ENCODE results near the gene CPLX1. TPM values are rescaled to one million over a fixed set of nuclear protein-coding genes. Genes with fewer than 3 reads are reported as not detected.

Gene CPLX1
- total RNA-seq, 1 experiment from 2014 or later: 3.9 TPM

GRCh38 chr4:844752-845232 is 18.9 kb upstream of the CPLX1 start:
- CTCF ChIA-PET: no interaction called here
- no TSS peak for BruUV-seq (replicated peaks)

GRCh38 chr4:839675-840443 is 13.9 kb upstream of the CPLX1 start:
- Histone ChIP-seq H3F3A (ENCODE audit: insufficient read depth, low read depth) (peaks cover 10% of the 10 kb centered on the region; the same call in 1 of the 2 replicates), H3K9me2 (ENCODE audit: insufficient read depth) (no peaks in the 10 kb centered on the region), H3K36me3 (ENCODE audit: low read depth) (no peaks in the 10 kb centered on the region), H3K4me3 (no peak overlapping the region), H3K9me3 (ENCODE audit: insufficient read depth, low read depth) (peaks cover 10% of the 10 kb centered on the region), H3K79me2 (ENCODE audit: low read depth) (no peaks in the 10 kb centered on the region), H4K20me1 (ENCODE audit: insufficient read depth) (no peaks in the 10 kb centered on the region), H3K4me1 (replicated peaks; ENCODE audit: insufficient read depth) (no peaks in the 10 kb centered on the region), H2AFZ (no peak overlapping the region), H3K27me3 (ENCODE audit: insufficient read depth, low read depth) (no peaks in the 10 kb centered on the region), H3K27ac (no peak overlapping the region), H3K4me2 (no peak overlapping the region)
- POLR2A ChIA-PET (ENCODE audit: unreplicated experiment): no interaction called here
- DNase-seq: no peak
- intact Hi-C loops (cut with micrococcal nuclease; ENCODE audit: unreplicated experiment): loop anchor here (10.0 kb wide), 1 partner anchor 55 kb away; no protein-coding TSS in a partner anchor
- no peak for TF ChIP-seq EZH2 (IDR thresholded peaks at IDR 0.05; ENCODE audit: low read depth)
- TF ChIP-seq CTCF (conservative IDR thresholded peaks at IDR 0.05): no peak
- BruUV-seq (replicated peaks): no TSS peak
- CTCF ChIA-PET: no interaction called here

More at GRCh38 chr4:844752-845232, 18.9 kb upstream of the CPLX1 start:
- Histone ChIP-seq H4K20me1 (ENCODE audit: insufficient read depth) (no peaks in the 10 kb centered on the region), H3K9me2 (ENCODE audit: insufficient read depth) (no peaks in the 10 kb centered on the region), H3K27me3 (ENCODE audit: insufficient read depth, low read depth) (no peaks in the 10 kb centered on the region), H3K9me3 (ENCODE audit: insufficient read depth, low read depth) (no peaks in the 10 kb centered on the region; the same call in 1 of the 2 replicates), H2AFZ (no peak overlapping the region), H3K36me3 (ENCODE audit: low read depth) (no peaks in the 10 kb centered on the region), H3K79me2 (ENCODE audit: low read depth) (no peaks in the 10 kb centered on the region), H3K4me2 (no peak overlapping the region), H3K27ac (no peak overlapping the region), H3K4me3 (no peak overlapping the region), H3K4me1 (replicated peaks; ENCODE audit: insufficient read depth) (no peaks in the 10 kb centered on the region), H3F3A (ENCODE audit: insufficient read depth, low read depth) (0 out of 2 replicates have a peak, but pooled peaks cover 4% of the 10 kb centered on the region)
- intact Hi-C loops (cut with micrococcal nuclease; ENCODE audit: unreplicated experiment): no loop called here
- TF ChIP-seq CTCF (conservative IDR thresholded peaks at IDR 0.05) (no peak), EZH2 (IDR thresholded peaks at IDR 0.05; ENCODE audit: low read depth) (no peak)
- POLR2A ChIA-PET (ENCODE audit: unreplicated experiment): no interaction called here
- DNase-seq: no peak

- no peak for TF ChIP-seq CTCF (conservative IDR thresholded peaks at IDR 0.05)
- TF ChIP-seq EZH2 (IDR thresholded peaks at IDR 0.05; ENCODE audit: low read depth): no peak
- no peak overlapping the region for H2AFZ ChIP-seq
- H3F3A ChIP-seq (ENCODE audit: insufficient read depth, low read depth): peaks cover 10% of the 10 kb centered on the region; the same call in 1 of the 2 replicates
- ChIA-PET POLR2A (ENCODE audit: unreplicated experiment) (no interaction called here), CTCF (no interaction called here)
- no peak overlapping the region for H3K27ac ChIP-seq
- H3K4me1 ChIP-seq (replicated peaks; ENCODE audit: insufficient read depth): no peaks in the 10 kb centered on the region
- no peak overlapping the region for H3K4me2 ChIP-seq
- intact Hi-C loops (cut with micrococcal nuclease; ENCODE audit: unreplicated experiment): loop anchor here (10.0 kb wide), 1 partner anchor 53 kb away; no protein-coding TSS in a partner anchor
- no peaks in the 10 kb centered on the region for H4K20me1 ChIP-seq (ENCODE audit: insufficient read depth)
- H3K27me3 ChIP-seq (ENCODE audit: insufficient read depth, low read depth): peaks cover 6% of the 10 kb centered on the region; the same call in 1 of the 2 replicates
- BruUV-seq (replicated peaks): no TSS peak
- peaks cover 10% of the 10 kb centered on the region for H3K9me3 ChIP-seq (ENCODE audit: insufficient read depth, low read depth)
- no peak overlapping the region for H3K4me3 ChIP-seq
- H3K9me2 ChIP-seq (ENCODE audit: insufficient read depth): no peaks in the 10 kb centered on the region
- H3K79me2 ChIP-seq (ENCODE audit: low read depth): no peaks in the 10 kb centered on the region
- no peaks in the 10 kb centered on the region for H3K36me3 ChIP-seq (ENCODE audit: low read depth)
- DNase-seq: no peak
Observed at GRCh38 chr4:837772-838171, 11.8 kb upstream of the CPLX1 start.

Data from PC-9 (cell line).